ENCODE measurements around the gene SLC35B3. TPM values are rescaled to one million over a fixed set of nuclear protein-coding genes. Genes with fewer than 3 reads are reported as not detected.

SLC35B3 gene
- total and polyA plus RNA-seq, 2 of the 8 experiments (the other 6 are each of a cell fraction or from before 2014, with no cell fraction given) = 5.5 to 9.8 TPM

- Histone ChIP-seq H2BK15ac (ENCODE audit: low read length) (no peak overlapping the region), H3K23ac (ENCODE audit: insufficient read length) (no peak overlapping the region), H4K91ac (replicated peaks; ENCODE audit: insufficient read length, low read length) (no peak overlapping the region), H3K14ac (ENCODE audit: insufficient read length) (no peak overlapping the region), H3K27me3 (replicated peaks in 1 of 4; ENCODE audit: control insufficient read depth in 3 of 4, extremely low read depth in 1 of 4, insufficient read depth in 3 of 4, low read length in 3 of 4) (no peaks in the 10 kb centered on the region), H2BK5ac (ENCODE audit: low read depth, low read length) (no peak overlapping the region), H3K56ac (replicated peaks; ENCODE audit: insufficient read length, low read depth, low read length) (no peak overlapping the region), H3K79me2 (ENCODE audit: control insufficient read depth in 1 of 2, insufficient read depth in 2 of 2, low read length in 2 of 2) (no peaks in the 10 kb centered on the region), H3K23me2 (ENCODE audit: low read depth, low read length) (no peaks in the 10 kb centered on the region), H3K9me3 (ENCODE audit: insufficient read depth in 2 of 2, low read depth in 1 of 2, low read length in 1 of 2) (no peaks in the 10 kb centered on the region), H3K4me2 (ENCODE audit: insufficient read depth in 1 of 2, low read depth in 2 of 2, low read length in 2 of 2) (no peak overlapping the region), H3K36me3 (ENCODE audit: control insufficient read depth in 2 of 4, insufficient read depth in 4 of 4, low read length in 3 of 4) (no peaks in the 10 kb centered on the region), H3K27ac (ENCODE audit: low read depth, low read length) (no peak overlapping the region), H3K18ac (ENCODE audit: extremely low read depth, low read length) (no peak overlapping the region), H2BK120ac (replicated peaks; ENCODE audit: low read depth, low read length) (no peak overlapping the region), H2BK20ac (ENCODE audit: low read length) (no peak overlapping the region), H2AFZ (ENCODE audit: low read length) (no peak overlapping the region), H3K79me1 (ENCODE audit: low read depth, low read length) (no peaks in the 10 kb centered on the region), H2BK12ac (ENCODE audit: low read depth, low read length) (no peak overlapping the region), H4K20me1 (replicated peaks in 1 of 2; ENCODE audit: control insufficient read depth in 1 of 2, insufficient read depth in 2 of 2, low read length in 2 of 2) (no peaks in the 10 kb centered on the region), H3K4ac (replicated peaks; ENCODE audit: insufficient read length, low read depth, low read length) (no peak overlapping the region), H3K4me3 (ENCODE audit: extremely low read depth in 1 of 4, insufficient read depth in 2 of 4, low read depth in 3 of 4, low read length in 4 of 4) (no peak overlapping the region), H2AK5ac (ENCODE audit: low read depth, low read length) (no peak overlapping the region), H4K5ac (ENCODE audit: insufficient read length, low read depth, low read length) (no peak overlapping the region), H3K9ac (replicated peaks in 1 of 4; ENCODE audit: extremely low read depth in 1 of 4, low read depth in 3 of 4, low read length in 3 of 4) (0 out of 7 replicates have a peak overlapping the region, but pooled peaks of 1 of the 4 experiments have one; percentile 30), H4K8ac (ENCODE audit: extremely low read depth, insufficient read depth, low read length) (no peak overlapping the region), H3K4me1 (replicated peaks in 1 of 4; ENCODE audit: control insufficient read depth in 3 of 4, insufficient read depth in 4 of 4, low read length in 3 of 4) (no peaks in the 10 kb centered on the region)
- ChIA-PET POLR2A (ENCODE audit: partially characterized antibody) (no interaction called here), CTCF (ENCODE audit: partially characterized antibody) (no interaction called here)
- no peak for TF ChIP-seq EP300 (IDR thresholded peaks at IDR 0.05; ENCODE audit: borderline replicate concordance in 1 of 2, low read depth in 2 of 2, low read length in 2 of 2)
- WGBS, 2 experiments (ENCODE audit: extremely low coverage in 1 of 2, insufficient coverage in 1 of 2, insufficient read length in 1 of 2, insufficient replicate concordance in 2 of 2, low coverage in 1 of 2, low lambda C conversion rate in 2 of 2, missing lambda C conversion rate in 1 of 2) = 100% methylated on average over 1 of the region's 1 CpG; no CpG with 5 or more reads in 1 of the 2 experiments
- no peak for FAIRE-seq
- DNase-seq (ENCODE audit: low read depth in 1 of 2, low spot score in 2 of 2) = no peak
Observed at GRCh38 chr6:8402546-8402945, 32.8 kb downstream of the SLC35B3 start.

Measured in H1 (cell line).